GM23338 (cell line): ENCODE data around the gene RNASE7. TPM values are rescaled to one million over a fixed set of nuclear protein-coding genes. Genes with fewer than 3 reads are reported as not detected.

Experiments
- ATAC-seq: fragments of 200-7000 bp; cut with Tn5 transposase; 3 replicates; pipeline ENCODE4 v1.9.1; 2020
- DNase-seq: peaks from one replicate; pipeline ENCODE4 v3.0.0-alpha.2; 2015; ENCODE audit warnings: low spot score
- H2AFZ ChIP-seq: fragments of 200-600 bp; sonication (generic); 2 replicates; pipeline ENCODE4 v1.8.0; 2016; ENCODE audit warnings: antibody characterized with exemption, mild to moderate bottlenecking, moderate library complexity
- H3F3A ChIP-seq: fragments of 200-600 bp; sonication (generic); replicated peaks from 2 replicates; pipeline ENCODE4 v1.8.0; 2017; ENCODE audit warnings: antibody characterized with exemption, mixed run types, low read depth
- H3K27ac ChIP-seq: fragments of 200-600 bp; sonication (generic); 2 replicates; pipeline ENCODE4 v1.6.1; 2016; ENCODE audit warnings: low read depth
- H3K27me3 ChIP-seq: fragments of 200-600 bp; sonication (generic); 2 replicates; pipeline ENCODE4 v1.8.0; 2016; ENCODE audit warnings: mild to moderate bottlenecking, mixed run types, moderate library complexity; ENCODE audit not compliant: insufficient read depth
- H3K36me3 ChIP-seq: fragments of 200-600 bp; sonication (generic); 2 replicates; pipeline ENCODE4 v1.8.0; 2016; ENCODE audit warnings: mild to moderate bottlenecking; ENCODE audit not compliant: insufficient read depth
- H3K4me1 ChIP-seq: fragments of 200-600 bp; sonication (generic); 2 replicates; pipeline ENCODE4 v1.8.0; 2016; ENCODE audit warnings: mild to moderate bottlenecking, moderate library complexity; ENCODE audit not compliant: insufficient read depth
- H3K4me2 ChIP-seq: fragments of 200-600 bp; sonication (generic); 2 replicates; pipeline ENCODE4 v1.7.1; 2017; ENCODE audit warnings: mixed run types
- H3K4me3 ChIP-seq: fragments of 200-600 bp; sonication (generic); 2 replicates; pipeline ENCODE4 v1.6.1; 2016; ENCODE audit warnings: mixed run types
- H3K79me2 ChIP-seq: fragments of 200-600 bp; sonication (generic); replicated peaks from 2 replicates; pipeline ENCODE4 v1.8.0; 2017; ENCODE audit warnings: mild to moderate bottlenecking; ENCODE audit not compliant: insufficient read depth
- H3K9me2 ChIP-seq: fragments of 200-600 bp; sonication (generic); 2 replicates; pipeline ENCODE4 v1.8.0; 2017; ENCODE audit not compliant: insufficient read depth
- H4K20me1 ChIP-seq: fragments of 200-600 bp; sonication (generic); replicated peaks from 2 replicates; pipeline ENCODE4 v1.8.0; 2017; ENCODE audit warnings: mild to moderate bottlenecking; ENCODE audit not compliant: insufficient read depth
- H3K27ac Mint-ChIP-seq: 2 replicates; pipeline ENCODE4 v1.8.0; 2020; ENCODE audit warnings: inconsistent platforms, mild to moderate bottlenecking, moderate library complexity, mixed read lengths
- H3K27me3 Mint-ChIP-seq: 3 replicates; pipeline ENCODE4 v1.8.0; 2022; ENCODE audit warnings: low read depth, mild to moderate bottlenecking, moderate library complexity, mixed read lengths, inconsistent platforms; ENCODE audit not compliant: insufficient read depth, poor library complexity
- H3K36me3 Mint-ChIP-seq: 3 replicates; pipeline ENCODE4 v1.8.0; 2021; ENCODE audit warnings: low read depth, mild to moderate bottlenecking, inconsistent platforms, moderate library complexity, mixed read lengths
- H3K4me1 Mint-ChIP-seq: 3 replicates; pipeline ENCODE4 v1.8.0; 2020; ENCODE audit warnings: mild to moderate bottlenecking, inconsistent platforms, mixed read lengths
- H3K4me3 Mint-ChIP-seq: 3 replicates; pipeline ENCODE4 v1.8.0; 2021; ENCODE audit warnings: moderate library complexity, mild to moderate bottlenecking, inconsistent platforms, mixed read lengths
- H3K9me3 Mint-ChIP-seq: 3 replicates; pipeline ENCODE4 v1.8.0; 2020; ENCODE audit warnings: moderate library complexity, mild to moderate bottlenecking, inconsistent platforms, mixed read lengths
- CREB1 ChIP-seq: fragments of 250-450 bp; sonication (Bioruptor Pico); IDR thresholded peaks from 2 replicates; pipeline ENCODE4 v1.5.0; 2020; ENCODE audit warnings: low read depth, mild to moderate bottlenecking, moderate library complexity
- EZH2 ChIP-seq: fragments of 200-600 bp; sonication (generic); IDR thresholded peaks from one replicate; pipeline ENCODE4 v1.8.0; 2017; ENCODE audit warnings: antibody characterized with exemption, mild to moderate bottlenecking, low read depth; ENCODE audit not compliant: unreplicated experiment
- EZH2phosphoT487 ChIP-seq: fragments of 200-600 bp; sonication (generic); IDR thresholded peaks from one replicate; pipeline ENCODE4 v1.8.1; 2018; ENCODE audit warnings: antibody characterized with exemption; ENCODE audit not compliant: unreplicated experiment
- JUNB ChIP-seq: IDR thresholded peaks from one replicate; pipeline ENCODE4 v1.6.1; 2016; ENCODE audit warnings: antibody characterized with exemption; ENCODE audit not compliant: unreplicated experiment
- NANOG ChIP-seq: IDR thresholded peaks from 2 replicates; pipeline ENCODE4 v1.6.1; 2016; ENCODE audit warnings: antibody characterized with exemption, borderline replicate concordance
- POLR2AphosphoS5 ChIP-seq: IDR thresholded peaks from 2 replicates; pipeline ENCODE4 v1.6.1; 2016; ENCODE audit warnings: antibody characterized with exemption, low read depth
- STAT1 ChIP-seq: IDR thresholded peaks from one replicate; pipeline ENCODE4 v1.6.1; 2016; ENCODE audit warnings: antibody characterized with exemption; ENCODE audit not compliant: unreplicated experiment
- ZNF114 ChIP-seq: fragments of 250-450 bp; sonication (Bioruptor Pico); IDR thresholded peaks from 2 replicates; pipeline ENCODE4 v1.5.0; 2020; ENCODE audit warnings: mild to moderate bottlenecking, moderate library complexity
- ZNF331 ChIP-seq: fragments of 250-450 bp; sonication (Bioruptor Pico); IDR thresholded peaks from 2 replicates; pipeline ENCODE4 v1.5.0; 2020; ENCODE audit warnings: low read depth, mild to moderate bottlenecking, moderate library complexity
- polyA plus RNA-seq: library from polyadenylated mRNA; unstranded; fragments of >200 nt; fragmentation: Nextera tagmentation; extraction: Ambion mirVana; gene quantifications from 2 replicates; pipeline ENCODE4 v1.2.1, GENCODE V29; 2016
- total RNA-seq: library from RNA; depleted of rRNA; stranded (reverse); fragments of >200 nt; shearing (Covaris generic); gene quantifications from 2 replicates; pipeline ENCODE4 v1.2.3, GENCODE V29; 2014
- TF ChIP-seq, protein P1 (sequence below), 2 experiments: fragments of 200-600 bp in 1 of 2; sonication (generic) in 1 of 2; conservative IDR thresholded peaks; 2 replicates each; pipeline versions ENCODE4 v1.5.1 to v1.6.1; 2016 to 2017; ENCODE audit warnings: antibody characterized with exemption in 2 of 2, low read depth in 2 of 2, mild to moderate bottlenecking in 2 of 2, moderate library complexity in 1 of 2
- TF ChIP-seq, protein P2 (sequence below): IDR thresholded peaks from one replicate; pipeline ENCODE4 v1.6.1; 2018; ENCODE audit warnings: antibody characterized with exemption; ENCODE audit not compliant: unreplicated experiment
- TF ChIP-seq, protein P3 (sequence below): fragments of 250-450 bp; sonication (Bioruptor Pico); IDR thresholded peaks from 2 replicates; pipeline ENCODE4 v1.5.0; 2020; ENCODE audit warnings: mild to moderate bottlenecking, moderate library complexity

Gene RNASE7
- total and polyA plus RNA-seq, 2 experiments from 2014 or later: not detected

DNA sequence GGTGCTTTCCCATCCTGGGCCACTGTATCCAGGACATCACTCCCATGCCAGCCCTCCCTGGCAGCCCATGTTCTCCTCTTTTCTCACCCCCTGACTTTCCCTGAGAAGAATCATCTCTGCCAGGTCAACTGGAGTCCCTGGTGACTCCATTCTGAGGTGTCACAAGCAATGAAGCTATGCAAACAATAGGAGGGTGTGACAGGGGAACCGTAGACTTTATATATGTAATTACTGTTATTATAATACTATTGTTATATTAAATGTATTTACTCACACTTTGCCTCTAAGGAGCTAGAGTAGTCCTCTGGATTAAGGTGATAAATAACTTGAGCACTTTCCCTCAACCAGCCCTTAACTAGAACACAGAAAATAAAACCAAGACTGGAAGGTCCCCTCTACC, 47.1 kb downstream of the RNASE7 start:
- H3K36me3 ChIP-seq: peaks cover 22% of the 10 kb centered on the region
- Mint-ChIP-seq H3K27ac (peak overlapping the region; percentile 84; the same call in 1 of the 2 replicates), H3K4me3 (no peak overlapping the region; the same call in 2 of the 3 replicates), H3K4me1 (peaks cover 56% of the 10 kb centered on the region), H3K27me3 (peaks cover 40% of the 10 kb centered on the region), H3K36me3 (peaks cover 88% of the 10 kb centered on the region), H3K9me3 (peaks cover 11% of the 10 kb centered on the region; the same call in 2 of the 3 replicates)
- TF ChIP-seq NANOG (no peak), EZH2 (no peak), STAT1 (no peak), ZNF114 (CRISPR knock-in tag) (no peak), JUNB (no peak), EZH2phosphoT487 (no peak), POLR2AphosphoS5 (no peak), CREB1 (CRISPR knock-in tag) (no peak), ZNF331 (CRISPR knock-in tag) (no peak)
- TF ChIP-seq, protein P1, sequence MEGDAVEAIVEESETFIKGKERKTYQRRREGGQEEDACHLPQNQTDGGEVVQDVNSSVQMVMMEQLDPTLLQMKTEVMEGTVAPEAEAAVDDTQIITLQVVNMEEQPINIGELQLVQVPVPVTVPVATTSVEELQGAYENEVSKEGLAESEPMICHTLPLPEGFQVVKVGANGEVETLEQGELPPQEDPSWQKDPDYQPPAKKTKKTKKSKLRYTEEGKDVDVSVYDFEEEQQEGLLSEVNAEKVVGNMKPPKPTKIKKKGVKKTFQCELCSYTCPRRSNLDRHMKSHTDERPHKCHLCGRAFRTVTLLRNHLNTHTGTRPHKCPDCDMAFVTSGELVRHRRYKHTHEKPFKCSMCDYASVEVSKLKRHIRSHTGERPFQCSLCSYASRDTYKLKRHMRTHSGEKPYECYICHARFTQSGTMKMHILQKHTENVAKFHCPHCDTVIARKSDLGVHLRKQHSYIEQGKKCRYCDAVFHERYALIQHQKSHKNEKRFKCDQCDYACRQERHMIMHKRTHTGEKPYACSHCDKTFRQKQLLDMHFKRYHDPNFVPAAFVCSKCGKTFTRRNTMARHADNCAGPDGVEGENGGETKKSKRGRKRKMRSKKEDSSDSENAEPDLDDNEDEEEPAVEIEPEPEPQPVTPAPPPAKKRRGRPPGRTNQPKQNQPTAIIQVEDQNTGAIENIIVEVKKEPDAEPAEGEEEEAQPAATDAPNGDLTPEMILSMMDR (conservative IDR thresholded peaks at IDR 0.05; ENCODE audit: low read depth in 2 of 2): no peak
- TF ChIP-seq, protein P2, sequence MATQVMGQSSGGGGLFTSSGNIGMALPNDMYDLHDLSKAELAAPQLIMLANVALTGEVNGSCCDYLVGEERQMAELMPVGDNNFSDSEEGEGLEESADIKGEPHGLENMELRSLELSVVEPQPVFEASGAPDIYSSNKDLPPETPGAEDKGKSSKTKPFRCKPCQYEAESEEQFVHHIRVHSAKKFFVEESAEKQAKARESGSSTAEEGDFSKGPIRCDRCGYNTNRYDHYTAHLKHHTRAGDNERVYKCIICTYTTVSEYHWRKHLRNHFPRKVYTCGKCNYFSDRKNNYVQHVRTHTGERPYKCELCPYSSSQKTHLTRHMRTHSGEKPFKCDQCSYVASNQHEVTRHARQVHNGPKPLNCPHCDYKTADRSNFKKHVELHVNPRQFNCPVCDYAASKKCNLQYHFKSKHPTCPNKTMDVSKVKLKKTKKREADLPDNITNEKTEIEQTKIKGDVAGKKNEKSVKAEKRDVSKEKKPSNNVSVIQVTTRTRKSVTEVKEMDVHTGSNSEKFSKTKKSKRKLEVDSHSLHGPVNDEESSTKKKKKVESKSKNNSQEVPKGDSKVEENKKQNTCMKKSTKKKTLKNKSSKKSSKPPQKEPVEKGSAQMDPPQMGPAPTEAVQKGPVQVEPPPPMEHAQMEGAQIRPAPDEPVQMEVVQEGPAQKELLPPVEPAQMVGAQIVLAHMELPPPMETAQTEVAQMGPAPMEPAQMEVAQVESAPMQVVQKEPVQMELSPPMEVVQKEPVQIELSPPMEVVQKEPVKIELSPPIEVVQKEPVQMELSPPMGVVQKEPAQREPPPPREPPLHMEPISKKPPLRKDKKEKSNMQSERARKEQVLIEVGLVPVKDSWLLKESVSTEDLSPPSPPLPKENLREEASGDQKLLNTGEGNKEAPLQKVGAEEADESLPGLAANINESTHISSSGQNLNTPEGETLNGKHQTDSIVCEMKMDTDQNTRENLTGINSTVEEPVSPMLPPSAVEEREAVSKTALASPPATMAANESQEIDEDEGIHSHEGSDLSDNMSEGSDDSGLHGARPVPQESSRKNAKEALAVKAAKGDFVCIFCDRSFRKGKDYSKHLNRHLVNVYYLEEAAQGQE: no peak
- TF ChIP-seq, protein P3, sequence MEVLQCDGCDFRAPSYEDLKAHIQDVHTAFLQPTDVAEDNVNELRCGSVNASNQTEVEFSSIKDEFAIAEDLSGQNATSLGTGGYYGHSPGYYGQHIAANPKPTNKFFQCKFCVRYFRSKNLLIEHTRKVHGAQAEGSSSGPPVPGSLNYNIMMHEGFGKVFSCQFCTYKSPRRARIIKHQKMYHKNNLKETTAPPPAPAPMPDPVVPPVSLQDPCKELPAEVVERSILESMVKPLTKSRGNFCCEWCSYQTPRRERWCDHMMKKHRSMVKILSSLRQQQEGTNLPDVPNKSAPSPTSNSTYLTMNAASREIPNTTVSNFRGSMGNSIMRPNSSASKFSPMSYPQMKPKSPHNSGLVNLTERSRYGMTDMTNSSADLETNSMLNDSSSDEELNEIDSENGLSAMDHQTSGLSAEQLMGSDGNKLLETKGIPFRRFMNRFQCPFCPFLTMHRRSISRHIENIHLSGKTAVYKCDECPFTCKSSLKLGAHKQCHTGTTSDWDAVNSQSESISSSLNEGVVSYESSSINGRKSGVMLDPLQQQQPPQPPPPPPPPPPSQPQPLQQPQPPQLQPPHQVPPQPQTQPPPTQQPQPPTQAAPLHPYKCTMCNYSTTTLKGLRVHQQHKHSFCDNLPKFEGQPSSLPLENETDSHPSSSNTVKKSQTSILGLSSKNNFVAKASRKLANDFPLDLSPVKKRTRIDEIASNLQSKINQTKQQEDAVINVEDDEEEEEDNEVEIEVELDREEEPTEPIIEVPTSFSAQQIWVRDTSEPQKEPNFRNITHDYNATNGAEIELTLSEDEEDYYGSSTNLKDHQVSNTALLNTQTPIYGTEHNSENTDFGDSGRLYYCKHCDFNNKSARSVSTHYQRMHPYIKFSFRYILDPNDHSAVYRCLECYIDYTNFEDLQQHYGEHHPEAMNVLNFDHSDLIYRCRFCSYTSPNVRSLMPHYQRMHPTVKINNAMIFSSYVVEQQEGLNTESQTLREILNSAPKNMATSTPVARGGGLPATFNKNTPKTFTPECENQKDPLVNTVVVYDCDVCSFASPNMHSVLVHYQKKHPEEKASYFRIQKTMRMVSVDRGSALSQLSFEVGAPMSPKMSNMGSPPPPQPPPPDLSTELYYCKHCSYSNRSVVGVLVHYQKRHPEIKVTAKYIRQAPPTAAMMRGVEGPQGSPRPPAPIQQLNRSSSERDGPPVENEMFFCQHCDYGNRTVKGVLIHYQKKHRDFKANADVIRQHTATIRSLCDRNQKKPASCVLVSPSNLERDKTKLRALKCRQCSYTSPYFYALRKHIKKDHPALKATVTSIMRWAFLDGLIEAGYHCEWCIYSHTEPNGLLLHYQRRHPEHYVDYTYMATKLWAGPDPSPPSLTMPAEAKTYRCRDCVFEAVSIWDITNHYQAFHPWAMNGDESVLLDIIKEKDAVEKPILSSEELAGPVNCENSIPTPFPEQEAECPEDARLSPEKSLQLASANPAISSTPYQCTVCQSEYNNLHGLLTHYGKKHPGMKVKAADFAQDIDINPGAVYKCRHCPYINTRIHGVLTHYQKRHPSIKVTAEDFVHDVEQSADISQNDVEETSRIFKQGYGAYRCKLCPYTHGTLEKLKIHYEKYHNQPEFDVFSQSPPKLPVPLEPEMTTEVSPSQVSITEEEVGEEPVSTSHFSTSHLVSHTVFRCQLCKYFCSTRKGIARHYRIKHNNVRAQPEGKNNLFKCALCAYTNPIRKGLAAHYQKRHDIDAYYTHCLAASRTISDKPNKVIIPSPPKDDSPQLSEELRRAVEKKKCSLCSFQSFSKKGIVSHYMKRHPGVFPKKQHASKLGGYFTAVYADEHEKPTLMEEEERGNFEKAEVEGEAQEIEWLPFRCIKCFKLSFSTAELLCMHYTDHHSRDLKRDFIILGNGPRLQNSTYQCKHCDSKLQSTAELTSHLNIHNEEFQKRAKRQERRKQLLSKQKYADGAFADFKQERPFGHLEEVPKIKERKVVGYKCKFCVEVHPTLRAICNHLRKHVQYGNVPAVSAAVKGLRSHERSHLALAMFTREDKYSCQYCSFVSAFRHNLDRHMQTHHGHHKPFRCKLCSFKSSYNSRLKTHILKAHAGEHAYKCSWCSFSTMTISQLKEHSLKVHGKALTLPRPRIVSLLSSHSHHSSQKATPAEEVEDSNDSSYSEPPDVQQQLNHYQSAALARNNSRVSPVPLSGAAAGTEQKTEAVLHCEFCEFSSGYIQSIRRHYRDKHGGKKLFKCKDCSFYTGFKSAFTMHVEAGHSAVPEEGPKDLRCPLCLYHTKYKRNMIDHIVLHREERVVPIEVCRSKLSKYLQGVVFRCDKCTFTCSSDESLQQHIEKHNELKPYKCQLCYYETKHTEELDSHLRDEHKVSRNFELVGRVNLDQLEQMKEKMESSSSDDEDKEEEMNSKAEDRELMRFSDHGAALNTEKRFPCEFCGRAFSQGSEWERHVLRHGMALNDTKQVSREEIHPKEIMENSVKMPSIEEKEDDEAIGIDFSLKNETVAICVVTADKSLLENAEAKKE (CRISPR knock-in tag): no peak
- no peak overlapping the region for H2AFZ ChIP-seq
- peaks cover 23% of the 10 kb centered on the region for H3K4me1 ChIP-seq
- ATAC-seq (no peak), DNase-seq (no peak)
- no peaks in the 10 kb centered on the region for H3K9me2 ChIP-seq
- H3K27me3 ChIP-seq: no peaks in the 10 kb centered on the region
- H3K4me3 ChIP-seq: no peak overlapping the region
- H3K4me2 ChIP-seq: no peak overlapping the region
- H3F3A ChIP-seq: peaks cover 33% of the 10 kb centered on the region
- H3K27ac ChIP-seq: no peak overlapping the region
- peaks cover 22% of the 10 kb centered on the region for H4K20me1 ChIP-seq
- H3K79me2 ChIP-seq: peaks cover 9% of the 10 kb centered on the region
